ENCODE results near the gene UGT2A2. TPM values are rescaled to one million over a fixed set of nuclear protein-coding genes. Genes with fewer than 3 reads are reported as not detected.

UGT2A2 gene
- total RNA-seq, 4 donors from 2014 or later = not detected

GRCh38 chr4:69653147-69653546 lies 13.7 kb upstream of the UGT2A2 start, which contains the start of gene UGT2A1:
Gene UGT2A1 (minus strand): TSS chr4:69653247. CDS start chr4:69647644, 5,603 bp downstream.
- TF ChIP-seq CTCF (IDR thresholded peaks at IDR 0.05) = no peak
- no peak for TF ChIP-seq POLR2A (IDR thresholded peaks at IDR 0.05)
- 62 to 75% methylated on average over 1 of the region's 1 CpG for WGBS, 2 donors
- no peak for DNase-seq (ENCODE audit: low spot score in 2 of 2)
- intact Hi-C loops (cut with DNase I; ENCODE audit: low total_unique reads) = no loop called here
- H3K4me3 ChIP-seq (ENCODE audit: low read depth, poor library complexity, severe bottlenecking) = no peak within 1 kb of the TSS

- no peak for TF ChIP-seq POLR2A (IDR thresholded peaks at IDR 0.05)
- TF ChIP-seq CTCF (IDR thresholded peaks at IDR 0.05) = no peak
- WGBS, 2 donors = 47 to 74% methylated on average over 3 of the region's 3 CpGs
- no peak overlapping the region for H3K4me3 ChIP-seq (ENCODE audit: low read depth, poor library complexity, severe bottlenecking)
- intact Hi-C loops (cut with DNase I; ENCODE audit: low total_unique reads) = no loop called here
- DNase-seq (ENCODE audit: low spot score in 2 of 2) = no peak
Measured at GRCh38 chr4:69650872-69651271, 11.4 kb upstream of the UGT2A2 start.

GRCh38 chr4:69649629-69650028 lies 10.2 kb upstream of the UGT2A2 start:
- no peak for DNase-seq (ENCODE audit: low spot score in 2 of 2)
- intact Hi-C loops (cut with DNase I; ENCODE audit: low total_unique reads) = no loop called here
- H3K4me3 ChIP-seq (ENCODE audit: low read depth, poor library complexity, severe bottlenecking) = no peak overlapping the region
- 49 to 69% methylated on average over 2 of the region's 2 CpGs for WGBS, 2 donors
- TF ChIP-seq POLR2A (IDR thresholded peaks at IDR 0.05) = no peak
- no peak for TF ChIP-seq CTCF (IDR thresholded peaks at IDR 0.05)

- no peak for TF ChIP-seq POLR2A (IDR thresholded peaks at IDR 0.05)
- TF ChIP-seq CTCF (IDR thresholded peaks at IDR 0.05) = no peak
- no peak overlapping the region for H3K4me3 ChIP-seq (ENCODE audit: low read depth, poor library complexity, severe bottlenecking)
- 27 to 50% methylated on average over 1 of the region's 1 CpG for WGBS, 2 donors
- intact Hi-C loops (cut with DNase I; ENCODE audit: low total_unique reads) = no loop called here
- DNase-seq (ENCODE audit: low spot score in 2 of 2) = no peak
Measured at GRCh38 chr4:69649207-69649606, 9.8 kb upstream of the UGT2A2 start.

GRCh38 chr4:69642961-69643360 lies 3.5 kb upstream of the UGT2A2 start:
- intact Hi-C loops (cut with DNase I; ENCODE audit: low total_unique reads) = no loop called here

More at GRCh38 chr4:69642961-69643360, 3.5 kb upstream of the UGT2A2 start:
- TF ChIP-seq CTCF (IDR thresholded peaks at IDR 0.05) (no peak), POLR2A (IDR thresholded peaks at IDR 0.05) (no peak)
- DNase-seq (ENCODE audit: low spot score in 2 of 2) = no peak
- no peak overlapping the region for H3K4me3 ChIP-seq (ENCODE audit: low read depth, poor library complexity, severe bottlenecking)
- WGBS, 2 donors = 71 to 76% methylated on average over 2 of the region's 2 CpGs

All from lower leg skin (tissue), 4 donors.